Right cardiac atrium (tissue), 5 donors: ENCODE results near the gene DST. TPM values are rescaled to one million over a fixed set of nuclear protein-coding genes. Genes with fewer than 3 reads are reported as not detected.

Source experiments
- ATAC-seq, 2 donors: fragments of 200-7000 bp; cut with Tn5 transposase; one replicate each; pipeline versions ENCODE4 v1.8.0 to v1.9.1; 2020; ENCODE audit warnings: moderate library complexity in 2 of 2, mild to moderate bottlenecking in 1 of 2
- DNase-seq, 3 donors: peaks; one replicate each; pipeline ENCODE4 v3.0.0-alpha.2; 2020
- H3K27ac ChIP-seq: one replicate; pipeline ENCODE4 v1.5.1; 2013; ENCODE audit warnings: mild to moderate bottlenecking, low read length, control low read depth, moderate library complexity
- H3K27me3 ChIP-seq: one replicate; pipeline ENCODE4 v1.6.1; 2013; ENCODE audit not compliant: control insufficient read depth, insufficient read depth
- H3K4me1 ChIP-seq: one replicate; pipeline ENCODE4 v1.6.1; 2013; ENCODE audit warnings: low read length; ENCODE audit not compliant: control insufficient read depth, insufficient read depth
- H3K4me3 ChIP-seq: one replicate; pipeline ENCODE4 v1.5.1; 2013; ENCODE audit warnings: low read length, control low read depth
- H3K9me3 ChIP-seq: one replicate; pipeline ENCODE4 v1.6.1; 2013; ENCODE audit warnings: low read length; ENCODE audit not compliant: control insufficient read depth
- WGBS: extraction: QIAGEN DNeasy Blood & Tissue Kit; methylation state at CpG from one replicate; pipeline ENCODE4 v1.1.7; 2013; 5-methylcytosine and 5-hydroxymethylcytosine counted together
- intact Hi-C, 4 donors: fragments of 100-400 bp; cut with DNase I; formaldehyde crosslinking; loops; one replicate each; pipeline versions ENCODE4 v1.11.0 to v1.14.0; 2022 to 2023
- polyA plus RNA-seq: library from polyadenylated mRNA; stranded (reverse); fragments of 200-250 nt; gene quantifications from one replicate; pipeline ENCODE4 v1.2.3, GENCODE V29; 2013
- total RNA-seq, 4 donors: library from RNA; stranded (reverse); fragmentation: NEBNext Ultra II Directional; extraction: Animal tissue kit (Norgen Biotek cat#: 25700); gene quantifications; one replicate each; pipeline ENCODE4 v1.2.1, GENCODE V29; 2021
- donor health status: healthy with polysubstance abuse.
- donor health status: DM: no; HTN: yes; CAD: no.
- donor health status: DM: no; HTN: no; CAD: no.
- donor health status: DM: no; HTN: yes; CAD: no; lungs with severe emphysema.
- donor health status: DM: yes; HTN: yes; CAD: no.

The DST gene
- total and polyA plus RNA-seq, 5 donors: 148 to 308 (median 204) TPM

DNA sequence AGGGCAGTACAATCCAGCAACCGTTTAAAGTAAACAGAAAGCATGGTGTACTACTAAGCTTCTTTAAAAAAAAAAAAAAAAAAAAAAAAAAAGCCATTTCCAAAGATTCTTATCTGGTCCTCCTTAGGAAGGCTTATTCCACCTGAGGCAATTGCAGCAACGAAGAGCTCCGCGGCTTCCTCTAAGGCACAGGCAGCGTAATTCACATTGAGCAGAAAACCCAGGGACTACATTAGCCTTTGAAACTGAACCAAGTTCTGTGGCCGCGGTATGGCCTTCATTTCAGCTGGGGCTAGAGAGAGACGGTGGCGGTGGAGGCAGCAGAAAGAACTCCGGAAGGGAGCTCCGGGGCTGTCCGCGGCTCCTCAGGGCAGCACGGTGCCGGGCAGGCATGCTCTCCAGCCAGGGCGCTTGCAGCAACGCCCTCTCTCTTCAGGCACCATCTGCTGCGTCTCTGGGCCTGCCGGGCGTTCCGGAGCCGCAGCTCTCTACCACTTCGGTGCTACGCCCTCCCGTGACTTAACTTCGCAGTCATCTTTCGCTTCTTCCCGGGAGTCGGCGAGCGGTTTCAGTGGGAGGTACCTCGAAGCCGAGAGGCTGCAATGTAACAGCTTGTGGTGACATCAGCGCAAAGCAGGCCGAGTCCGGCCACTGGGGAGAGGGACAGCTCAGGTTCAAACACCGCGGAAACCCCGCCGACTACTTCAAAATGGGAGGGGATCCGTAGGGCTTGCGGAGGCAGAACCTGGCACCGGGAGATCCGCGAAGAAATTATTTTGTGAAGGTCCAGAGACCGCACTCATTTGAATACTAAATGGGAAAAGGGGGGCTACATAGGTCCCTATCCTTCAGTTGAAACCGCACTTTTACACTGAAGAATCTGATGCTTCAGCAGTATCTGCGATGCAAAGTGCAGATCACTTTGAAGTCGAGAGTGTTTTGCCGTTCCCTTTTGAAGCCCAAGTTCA lies 100.0 kb downstream of the DST start:
- intact Hi-C loops: no loop called here
- WGBS: 3% methylated on average over 50 of the region's 50 CpGs

DNA sequence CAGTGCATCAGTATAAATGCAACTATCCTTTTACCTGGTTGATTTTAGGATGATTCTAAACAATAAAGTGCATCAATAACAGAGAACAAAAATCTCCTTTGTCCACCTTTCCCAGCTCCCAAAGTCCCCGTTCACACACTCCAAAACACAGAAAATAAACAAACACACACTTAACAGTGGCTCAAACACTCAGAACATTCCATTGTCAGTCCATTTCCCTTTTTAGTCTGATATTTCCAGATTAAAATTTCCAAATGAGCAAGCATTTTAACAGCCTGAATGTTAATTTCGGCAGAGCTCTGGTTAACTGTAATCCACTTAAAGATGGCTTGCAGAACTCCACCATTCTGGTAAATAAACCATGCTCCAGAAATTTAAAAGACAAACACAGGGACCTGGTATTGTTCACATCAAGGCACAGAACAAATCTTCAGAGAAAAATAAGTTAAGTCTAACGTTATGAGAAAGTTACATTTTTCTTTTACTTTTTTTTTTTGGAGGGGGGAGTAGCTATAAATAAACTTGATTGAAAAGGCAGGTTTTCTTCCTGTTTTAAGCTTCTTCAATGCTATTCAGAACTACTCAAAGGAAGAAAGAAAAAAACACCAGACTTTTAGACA lies 100.8 kb downstream of the DST start:
- DNase-seq: no peak
- Histone ChIP-seq H3K9me3 (no peaks in the 10 kb centered on the region), H3K27me3 (no peaks in the 10 kb centered on the region), H3K4me1 (peaks cover 5% of the 10 kb centered on the region), H3K27ac (no peak overlapping the region), H3K4me3 (peak overlapping the region; percentile 80)
- intact Hi-C loops: no loop called here
- WGBS: 24% methylated on average over 3 of the region's 3 CpGs
- no peak for ATAC-seq

More for the DNA sequence above, 100.0 kb downstream of the DST start:
- H3K27ac ChIP-seq: peak overlapping the region; percentile 99
- no peaks in the 10 kb centered on the region for H3K4me1 ChIP-seq
- no peaks in the 10 kb centered on the region for H3K9me3 ChIP-seq
- peak overlapping the region; percentile 80 for H3K4me3 ChIP-seq
- H3K27me3 ChIP-seq: no peaks in the 10 kb centered on the region
- ATAC-seq (peak; percentile 97 to 98), DNase-seq (peak; percentile 94 to 95 (median 95))

DNA sequence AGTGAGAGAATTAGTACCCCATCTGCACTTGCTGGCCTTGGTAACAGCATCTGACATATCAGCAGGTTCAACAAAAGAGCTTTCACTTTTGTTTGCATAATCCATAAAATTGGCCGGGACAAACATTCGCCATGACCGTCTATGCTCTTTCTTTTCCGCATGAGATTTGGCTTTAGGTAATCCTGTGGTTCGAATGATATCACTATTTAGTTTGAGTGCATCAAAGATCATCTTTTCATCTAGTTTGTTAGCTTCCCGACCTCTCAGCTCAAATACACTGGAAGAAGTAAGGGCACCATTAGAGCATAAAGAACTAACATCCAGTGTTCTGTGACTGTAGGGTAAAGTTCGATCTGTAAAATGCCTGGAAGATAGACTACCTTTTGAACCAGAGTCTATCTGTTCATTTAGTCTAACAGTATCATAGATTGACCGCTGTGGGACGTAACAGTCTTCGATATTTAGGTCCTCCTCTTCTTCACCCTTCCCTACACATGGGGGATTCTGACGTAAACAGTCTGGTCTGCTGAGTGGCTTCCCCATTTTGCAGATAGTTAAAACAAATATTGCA lies 101.6 kb downstream of the DST start:
- WGBS: 67% methylated on average over 11 of the region's 11 CpGs
- no peak for DNase-seq
- no peak for ATAC-seq
- H3K27ac ChIP-seq: peak overlapping the region; percentile 11
- no peaks in the 10 kb centered on the region for H3K9me3 ChIP-seq
- H3K27me3 ChIP-seq: no peaks in the 10 kb centered on the region
- H3K4me3 ChIP-seq: peak overlapping the region; percentile 80
- peaks cover 5% of the 10 kb centered on the region for H3K4me1 ChIP-seq
- intact Hi-C loops: no loop called here

DNA sequence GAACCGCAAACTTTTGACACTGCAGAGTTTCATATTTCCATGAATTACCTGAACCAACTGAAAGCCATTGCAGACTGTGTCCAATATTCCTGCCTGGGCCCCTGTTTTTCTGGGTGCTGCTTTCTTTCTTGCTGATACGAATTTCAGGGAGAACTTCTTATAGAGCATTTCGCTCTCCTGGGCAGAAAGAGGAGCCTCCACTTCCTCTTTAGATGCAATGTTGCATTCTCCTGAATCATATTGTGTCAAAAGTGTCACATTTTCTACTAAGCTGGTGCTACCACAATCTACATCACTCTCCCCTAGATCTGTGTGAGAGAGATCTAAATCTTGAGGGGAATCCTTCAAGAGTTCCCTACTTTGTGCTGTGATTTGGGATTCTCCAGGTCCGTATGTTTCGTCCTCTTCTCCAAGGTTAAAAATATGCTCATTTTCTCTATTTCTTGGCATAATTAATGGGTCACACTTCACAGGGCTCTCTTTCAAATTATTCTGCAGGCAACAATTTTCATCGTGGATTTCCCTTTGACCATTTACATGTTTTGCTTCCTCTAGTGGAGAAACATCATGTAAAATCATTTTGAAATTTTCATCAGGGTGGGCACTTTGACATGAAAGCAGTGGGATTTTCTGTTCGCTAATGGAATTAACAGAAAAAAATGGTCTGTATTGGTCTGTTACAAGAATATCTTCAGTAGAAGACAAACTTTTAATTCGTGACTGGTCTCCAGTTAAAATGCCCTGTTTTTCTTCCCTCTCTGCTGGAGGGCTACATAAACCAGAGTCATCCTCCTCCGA lies 102.3 kb downstream of the DST start:
- DNase-seq (no peak), ATAC-seq (no peak)
- Histone ChIP-seq H3K27ac (peak overlapping the region; percentile 48), H3K9me3 (no peaks in the 10 kb centered on the region), H3K27me3 (no peaks in the 10 kb centered on the region), H3K4me1 (peaks cover 5% of the 10 kb centered on the region), H3K4me3 (peak overlapping the region; percentile 80)
- intact Hi-C loops: no loop called here
- WGBS: 63% methylated on average over 9 of the region's 9 CpGs

DNA sequence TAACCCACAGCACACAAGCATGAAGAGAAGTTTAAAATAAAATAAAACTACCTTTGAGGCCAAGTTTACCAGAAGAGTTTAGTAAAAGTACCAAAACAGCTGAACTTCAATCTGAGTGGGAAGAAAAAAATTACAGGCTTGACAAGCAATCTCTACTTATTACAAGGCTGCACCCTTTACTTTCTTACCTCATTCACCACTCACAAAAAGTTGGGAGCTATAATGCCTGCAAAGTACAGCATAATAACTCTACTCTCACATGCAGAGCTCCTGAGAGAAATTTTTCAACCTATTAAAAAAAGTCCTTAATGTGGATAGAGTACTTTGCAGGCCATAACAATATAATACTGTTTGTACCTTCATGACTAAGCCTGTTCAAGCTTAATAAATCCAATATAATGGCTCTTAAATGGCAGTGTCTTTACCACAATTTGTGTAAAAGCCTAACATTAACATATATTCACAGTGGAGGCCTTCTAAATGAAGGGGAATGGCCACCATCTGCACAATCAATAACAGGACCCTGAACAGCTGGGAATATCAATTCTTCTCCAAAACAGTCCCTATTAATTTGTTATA lies 103.1 kb downstream of the DST start:
- no peak for ATAC-seq

DNA sequence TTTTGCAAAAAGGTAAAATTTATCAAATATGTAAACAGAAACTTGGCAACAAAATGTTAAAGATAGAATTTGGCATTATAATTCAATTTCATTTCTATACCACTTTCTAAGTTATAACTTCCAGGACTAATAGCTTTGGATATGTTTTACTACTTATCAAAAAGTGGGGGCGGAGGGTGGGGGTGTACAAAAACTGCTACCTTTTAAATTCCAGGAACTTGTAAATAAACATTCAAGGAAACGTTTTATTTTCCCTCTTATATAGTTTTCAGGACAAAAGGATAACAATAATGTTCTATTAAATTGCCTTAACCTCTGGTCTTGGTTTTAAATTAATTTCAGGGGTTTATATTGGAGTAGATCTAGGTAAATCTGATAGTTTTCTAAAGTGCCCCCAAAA lies 103.8 kb downstream of the DST start:
- intact Hi-C loops: no loop called here

More for the DNA sequence above, 103.1 kb downstream of the DST start:
- peaks cover 5% of the 10 kb centered on the region for H3K4me1 ChIP-seq
- DNase-seq: no peak
- peak overlapping the region; percentile 40 for H3K4me3 ChIP-seq
- H3K9me3 ChIP-seq: no peaks in the 10 kb centered on the region
- no peaks in the 10 kb centered on the region for H3K27me3 ChIP-seq
- intact Hi-C loops: no loop called here
- no peak overlapping the region for H3K27ac ChIP-seq

DNA sequence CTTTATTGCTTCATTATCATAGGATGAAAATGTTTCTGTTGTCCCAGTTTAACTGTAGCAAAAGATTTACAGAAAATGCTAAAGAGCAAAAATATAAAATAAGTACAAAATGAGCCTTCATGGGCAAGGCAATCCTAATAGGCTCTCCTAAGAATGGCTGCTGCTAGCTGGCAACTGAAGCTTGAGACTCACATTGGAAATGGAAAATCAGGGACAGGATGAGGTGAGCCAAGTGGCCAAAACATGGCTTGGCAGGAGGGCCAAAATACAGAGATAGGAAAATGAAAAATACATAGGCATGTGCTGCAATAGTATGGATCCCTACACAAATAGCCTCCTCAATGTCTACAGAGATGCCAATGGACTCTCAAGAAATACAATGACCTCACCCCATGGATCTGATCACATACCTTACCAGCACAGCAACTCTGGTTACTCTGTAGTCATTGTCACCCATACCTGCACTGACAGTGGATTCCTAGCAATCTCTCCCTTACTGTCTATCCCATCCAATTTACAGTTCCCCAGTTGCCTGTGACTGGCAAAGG lies 105.4 kb downstream of the DST start:
- H3K4me1 ChIP-seq: peaks cover 5% of the 10 kb centered on the region
- intact Hi-C loops: no loop called here
- H3K27me3 ChIP-seq: no peaks in the 10 kb centered on the region
- ATAC-seq (no peak), DNase-seq (no peak)
- no peak overlapping the region for H3K4me3 ChIP-seq
- no peaks in the 10 kb centered on the region for H3K9me3 ChIP-seq
- H3K27ac ChIP-seq: no peak overlapping the region

More for the DNA sequence above, 103.8 kb downstream of the DST start:
- H3K4me3 ChIP-seq: no peak overlapping the region
- H3K27ac ChIP-seq: no peak overlapping the region
- WGBS: 54% methylated on average over 2 of the region's 2 CpGs
- DNase-seq: no peak
- no peak for ATAC-seq
- H3K9me3 ChIP-seq: no peaks in the 10 kb centered on the region
- H3K4me1 ChIP-seq: peaks cover 5% of the 10 kb centered on the region
- H3K27me3 ChIP-seq: no peaks in the 10 kb centered on the region

DNA sequence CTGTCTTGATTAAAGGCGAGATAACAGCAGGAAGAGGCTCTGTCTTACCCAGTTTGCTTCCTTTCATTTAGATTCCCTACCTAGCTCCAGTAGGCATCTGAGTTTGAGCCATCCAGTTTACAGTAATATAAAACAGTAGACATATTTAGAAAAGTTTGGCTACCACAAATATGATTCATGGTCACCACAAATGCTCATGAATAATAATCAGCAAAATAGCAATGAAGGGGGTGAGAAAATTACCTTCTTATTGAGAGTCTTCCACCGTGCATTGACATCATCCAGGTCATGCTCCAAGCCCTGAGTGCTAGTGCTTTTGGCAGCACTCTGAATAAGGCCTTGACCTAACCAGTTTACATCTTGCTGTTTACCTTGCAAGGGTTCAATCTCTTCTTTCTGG lies 106.2 kb downstream of the DST start:
- intact Hi-C loops: no loop called here
- 90% methylated on average over 2 of the region's 2 CpGs for WGBS
- Histone ChIP-seq H3K27me3 (no peaks in the 10 kb centered on the region), H3K4me3 (no peak overlapping the region), H3K27ac (no peak overlapping the region), H3K4me1 (peaks cover 5% of the 10 kb centered on the region), H3K9me3 (no peaks in the 10 kb centered on the region)
- DNase-seq: no peak
- no peak for ATAC-seq

DNA sequence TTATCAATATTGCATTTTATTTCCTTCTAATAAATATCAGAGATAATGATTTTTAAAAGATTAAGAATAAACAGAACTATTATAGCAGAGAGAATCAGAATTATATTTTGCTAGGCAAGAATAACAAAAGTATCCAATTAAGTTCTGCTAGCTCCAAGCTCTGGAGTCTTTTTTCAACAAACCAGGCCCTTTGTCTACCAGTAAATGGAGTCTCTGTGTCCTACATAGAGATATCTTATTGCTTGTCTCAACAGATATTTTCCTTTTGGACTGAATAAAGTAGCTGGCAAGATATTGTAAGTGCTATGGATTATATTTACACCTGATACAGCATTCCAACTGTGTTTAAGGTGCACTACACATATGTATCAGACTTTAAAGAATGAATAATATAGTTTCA lies 107.1 kb downstream of the DST start:
- peaks cover 5% of the 10 kb centered on the region for H3K4me1 ChIP-seq
- no peaks in the 10 kb centered on the region for H3K9me3 ChIP-seq
- H3K27ac ChIP-seq: no peak overlapping the region
- DNase-seq: no peak
- no peaks in the 10 kb centered on the region for H3K27me3 ChIP-seq
- intact Hi-C loops: no loop called here
- H3K4me3 ChIP-seq: no peak overlapping the region
- ATAC-seq: no peak

DNA sequence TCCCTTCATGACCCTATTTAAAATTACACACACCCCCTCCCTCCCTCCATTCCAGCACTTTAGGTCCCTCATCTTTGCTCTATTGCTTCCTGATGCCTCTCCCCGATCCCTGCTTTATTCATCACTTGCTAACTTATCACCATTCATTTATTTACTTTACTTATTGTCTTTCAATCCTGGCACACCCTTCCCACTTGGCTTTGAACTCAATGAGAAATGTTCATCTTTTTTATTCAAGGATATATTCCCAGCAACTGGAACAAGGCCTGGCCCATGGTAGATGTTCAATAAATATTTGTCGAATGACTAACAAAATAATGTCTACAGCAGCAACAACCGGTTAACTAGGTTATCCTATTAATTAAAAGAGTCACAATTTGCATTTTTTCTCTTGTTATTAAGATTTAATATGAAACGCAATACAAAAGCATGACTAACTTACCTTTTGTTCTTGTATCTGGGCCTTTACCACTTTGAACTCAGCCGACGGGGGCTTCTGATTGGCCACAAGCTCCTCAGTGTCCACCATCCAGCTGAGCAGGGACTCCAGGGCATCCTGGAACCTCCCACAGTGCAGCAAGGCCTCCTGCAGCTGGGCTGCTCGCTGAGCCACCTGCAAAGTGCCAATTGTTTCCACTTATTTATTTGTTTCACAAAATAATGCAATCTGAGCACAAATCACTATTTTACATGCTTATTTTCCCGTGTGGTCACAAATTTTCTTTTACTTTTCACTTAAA lies 107.8 kb downstream of the DST start:
- Histone ChIP-seq H3K27me3 (no peaks in the 10 kb centered on the region), H3K4me1 (peaks cover 5% of the 10 kb centered on the region), H3K4me3 (no peak overlapping the region), H3K27ac (no peak overlapping the region), H3K9me3 (no peaks in the 10 kb centered on the region)
- DNase-seq (no peak), ATAC-seq (no peak)
- WGBS: 92% methylated on average over 8 of the region's 8 CpGs
- intact Hi-C loops: no loop called here
